Calu3 (cell line): ENCODE results near the gene LMOD2. TPM values are rescaled to one million over a fixed set of nuclear protein-coding genes. Genes with fewer than 3 reads are reported as not detected.

Experiments
- BruUV-seq: library from RNA; stranded (reverse); fragments of 400-500 nt; replicated peaks from 2 replicates; lab custom pipeline; 2021; lab: Mats Ljungman, UMichigan
- CTCF ChIA-PET: fragments of 300-600 bp; sonication (Branson Sonifier 250); formaldehyde crosslinking; loops from one replicate; lab custom pipeline; 2022; ENCODE audit warnings: antibody characterized with exemption; lab: Charles Lee
- DNase-seq: peaks from one replicate; pipeline ENCODE4 v3.0.0; 2022
- H3K27ac Mint-ChIP-seq: one replicate; pipeline ENCODE4 v1.8.0; 2022; ENCODE audit warnings: mixed read lengths; ENCODE audit not compliant: unreplicated experiment
- H3K27me3 Mint-ChIP-seq: one replicate; pipeline ENCODE4 v1.8.0; 2022; ENCODE audit warnings: mixed read lengths; ENCODE audit not compliant: unreplicated experiment
- H3K36me3 Mint-ChIP-seq: one replicate; pipeline ENCODE4 v1.8.0; 2022; ENCODE audit warnings: mild to moderate bottlenecking, moderate library complexity, mixed read lengths; ENCODE audit not compliant: insufficient read depth, unreplicated experiment
- H3K4me1 Mint-ChIP-seq: one replicate; pipeline ENCODE4 v1.8.0; 2022; ENCODE audit warnings: mild to moderate bottlenecking, low read depth, mixed read lengths; ENCODE audit not compliant: unreplicated experiment
- H3K4me3 Mint-ChIP-seq: one replicate; pipeline ENCODE4 v1.8.0; 2022; ENCODE audit warnings: mild to moderate bottlenecking, low read depth, moderate library complexity, mixed read lengths; ENCODE audit not compliant: unreplicated experiment
- H3K9me3 Mint-ChIP-seq: one replicate; pipeline ENCODE4 v1.8.0; 2022; ENCODE audit warnings: low read depth, mixed read lengths; ENCODE audit not compliant: unreplicated experiment
- intact Hi-C: fragments of 100-400 bp; cut with micrococcal nuclease; formaldehyde crosslinking; loops from one replicate; pipeline ENCODE4 v1.10.0; 2022; ENCODE audit not compliant: unreplicated experiment
- total RNA-seq: library from RNA; stranded (reverse); gene quantifications from 2 replicates; pipeline ENCODE4 v1.2.3, GENCODE V29; 2022
- TF ChIP-seq, protein P1 (sequence below): fragments of 200-600 bp; IDR thresholded peaks from one replicate; pipeline ENCODE4 v1.8.0; 2022; ENCODE audit warnings: antibody characterized with exemption; ENCODE audit not compliant: unreplicated experiment

The LMOD2 gene
- total RNA-seq, 1 experiment from 2014 or later: not detected

DNA sequence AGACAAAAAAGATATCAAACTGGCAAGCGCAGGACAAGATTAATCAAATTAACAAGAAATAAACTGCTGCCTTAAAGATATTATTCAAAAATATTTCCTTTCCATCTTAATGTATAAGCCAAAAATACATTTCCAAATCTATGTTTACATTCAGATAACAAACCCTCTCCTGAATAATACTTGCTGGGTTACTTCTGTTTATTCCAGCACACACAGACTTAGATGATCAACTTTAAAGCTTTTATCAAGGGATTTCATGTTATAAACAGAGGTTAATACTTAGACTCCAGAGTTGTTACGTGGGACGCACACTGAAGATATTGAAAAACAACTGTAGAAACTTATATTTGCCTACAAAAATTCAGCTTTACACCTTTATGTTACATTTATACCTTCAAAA is 33.6 kb downstream of the LMOD2 start:
- CTCF ChIA-PET: no interaction called here

DNA sequence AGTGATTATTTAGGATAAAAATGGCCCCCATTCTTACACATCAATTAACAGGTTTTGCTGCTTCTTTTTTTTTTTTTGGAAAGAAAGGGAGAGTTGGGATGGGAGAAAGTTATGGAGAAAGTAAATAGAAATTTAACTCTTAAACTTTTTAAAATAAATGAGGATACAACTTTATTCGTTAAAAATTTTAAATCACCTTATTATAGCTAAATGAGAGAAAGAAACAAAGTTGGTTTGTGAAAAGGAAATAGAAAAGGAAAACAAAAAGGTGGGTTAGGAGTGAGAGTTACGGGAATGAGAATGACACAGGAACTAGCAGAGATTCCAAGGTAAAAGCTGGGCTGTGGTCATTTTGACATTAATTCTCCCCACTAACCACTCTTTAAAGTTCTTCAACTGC is 34.9 kb downstream of the LMOD2 start:
- Mint-ChIP-seq H3K27me3 (no peaks in the 10 kb centered on the region), H3K4me1 (peaks cover 8% of the 10 kb centered on the region), H3K27ac (no peak overlapping the region), H3K9me3 (no peaks in the 10 kb centered on the region), H3K4me3 (no peak overlapping the region), H3K36me3 (peaks cover 16% of the 10 kb centered on the region)
- CTCF ChIA-PET: interaction anchor here (1.2 kb wide), 1 partner anchor 11 kb away, joined by 3 read pairs; no protein-coding TSS in a partner anchor
- no peak for DNase-seq
- BruUV-seq: no TSS peak
- intact Hi-C loops: no loop called here
- TF ChIP-seq, protein P1, sequence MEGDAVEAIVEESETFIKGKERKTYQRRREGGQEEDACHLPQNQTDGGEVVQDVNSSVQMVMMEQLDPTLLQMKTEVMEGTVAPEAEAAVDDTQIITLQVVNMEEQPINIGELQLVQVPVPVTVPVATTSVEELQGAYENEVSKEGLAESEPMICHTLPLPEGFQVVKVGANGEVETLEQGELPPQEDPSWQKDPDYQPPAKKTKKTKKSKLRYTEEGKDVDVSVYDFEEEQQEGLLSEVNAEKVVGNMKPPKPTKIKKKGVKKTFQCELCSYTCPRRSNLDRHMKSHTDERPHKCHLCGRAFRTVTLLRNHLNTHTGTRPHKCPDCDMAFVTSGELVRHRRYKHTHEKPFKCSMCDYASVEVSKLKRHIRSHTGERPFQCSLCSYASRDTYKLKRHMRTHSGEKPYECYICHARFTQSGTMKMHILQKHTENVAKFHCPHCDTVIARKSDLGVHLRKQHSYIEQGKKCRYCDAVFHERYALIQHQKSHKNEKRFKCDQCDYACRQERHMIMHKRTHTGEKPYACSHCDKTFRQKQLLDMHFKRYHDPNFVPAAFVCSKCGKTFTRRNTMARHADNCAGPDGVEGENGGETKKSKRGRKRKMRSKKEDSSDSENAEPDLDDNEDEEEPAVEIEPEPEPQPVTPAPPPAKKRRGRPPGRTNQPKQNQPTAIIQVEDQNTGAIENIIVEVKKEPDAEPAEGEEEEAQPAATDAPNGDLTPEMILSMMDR: no peak

More for the DNA sequence above, 33.6 kb downstream of the LMOD2 start:
- Mint-ChIP-seq H3K9me3 (no peaks in the 10 kb centered on the region), H3K4me3 (no peak overlapping the region), H3K27me3 (no peaks in the 10 kb centered on the region), H3K36me3 (peaks cover 12% of the 10 kb centered on the region), H3K4me1 (peaks cover 8% of the 10 kb centered on the region), H3K27ac (no peak overlapping the region)
- no peak for DNase-seq
- intact Hi-C loops: no loop called here
- TF ChIP-seq, protein P1: no peak
- BruUV-seq: no TSS peak

DNA sequence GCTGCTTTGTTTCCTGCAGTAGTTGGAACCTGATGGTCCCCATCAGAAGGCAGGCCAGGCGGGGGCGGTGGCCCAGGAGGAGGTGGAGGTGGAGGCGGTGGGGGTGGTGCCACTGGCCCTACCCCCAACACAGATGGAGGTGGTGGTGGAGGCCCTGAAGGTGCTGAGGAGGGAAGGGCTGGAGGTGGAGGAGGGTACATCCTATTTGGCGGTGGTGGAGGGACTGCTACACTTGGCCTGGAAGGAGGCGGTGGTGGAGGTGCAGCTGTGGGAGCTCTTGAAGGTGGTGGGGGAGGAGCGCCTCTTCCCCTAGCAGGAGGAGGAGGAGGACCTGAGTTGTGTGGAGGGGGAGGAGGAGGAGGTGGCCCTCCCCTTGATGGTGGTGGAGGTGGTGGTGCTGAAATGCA is 36.8 kb downstream of the LMOD2 start:
- H3K9me3 Mint-ChIP-seq: no peaks in the 10 kb centered on the region
- no peak overlapping the region for H3K4me3 Mint-ChIP-seq
- no TSS peak for BruUV-seq
- CTCF ChIA-PET: no interaction called here
- intact Hi-C loops: no loop called here
- TF ChIP-seq, protein P1: no peak
- H3K4me1 Mint-ChIP-seq: peaks cover 8% of the 10 kb centered on the region
- no peak overlapping the region for H3K27ac Mint-ChIP-seq
- no peaks in the 10 kb centered on the region for H3K27me3 Mint-ChIP-seq
- DNase-seq: no peak
- H3K36me3 Mint-ChIP-seq: peaks cover 17% of the 10 kb centered on the region

- no TSS peak for BruUV-seq
- Mint-ChIP-seq H3K4me1 (no peaks in the 10 kb centered on the region), H3K27ac (no peak overlapping the region), H3K9me3 (no peaks in the 10 kb centered on the region), H3K4me3 (no peak overlapping the region), H3K36me3 (peaks cover 17% of the 10 kb centered on the region), H3K27me3 (no peaks in the 10 kb centered on the region)
- TF ChIP-seq, protein P1: no peak
- intact Hi-C loops: no loop called here
- CTCF ChIA-PET: no interaction called here
- DNase-seq: no peak
Measured at GRCh38 chr7:123695944-123696677, 40.4 kb downstream of the LMOD2 start.
